GM20000 (cell line): ENCODE data around the gene PGBD5.
"Not testable (repeated sequence)": the region's sequence is repeated elsewhere in the genome, so short reads cannot be mapped to it uniquely, and the experiment has no call there.

Experiments used
- DNase-seq: peaks from one replicate; pipeline ENCODE4 v3.0.0; 2012; ENCODE audit warnings: low spot score
- CTCF ChIP-seq: IDR thresholded peaks from 2 replicates; pipeline ENCODE4 v1.5.1; 2012; ENCODE audit warnings: mild to moderate bottlenecking, control low read depth; ENCODE audit errors: extremely low read depth, missing control alignments

The PGBD5 gene

GRCh38 chr1:230426246-230427093, at the start of gene PGBD5:
Gene PGBD5 (minus strand): TSS chr1:230426332. CDS start chr1:230425928, 404 bp downstream.
- DNase-seq = peak; percentile 87
- no peak for TF ChIP-seq CTCF

- not testable (repeated sequence) for DNase-seq
Observed at GRCh38 chr1:230474924-230475323, 48.8 kb upstream of the PGBD5 start.

- DNase-seq = not testable (repeated sequence)
Observed at GRCh38 chr1:230470750-230471149, 44.6 kb upstream of the PGBD5 start.

- no peak for TF ChIP-seq CTCF
Observed at GRCh38 chr1:230469271-230469670, 43.1 kb upstream of the PGBD5 start.

GRCh38 chr1:230465691-230466090, 39.6 kb upstream of the PGBD5 start:
- no peak for TF ChIP-seq CTCF
- DNase-seq = no peak

More at GRCh38 chr1:230469271-230469670, 43.1 kb upstream of the PGBD5 start:
- no peak for DNase-seq

GRCh38 chr1:230464671-230465070, 38.5 kb upstream of the PGBD5 start:
- DNase-seq = no peak
- no peak for TF ChIP-seq CTCF

- DNase-seq = no peak
- no peak for TF ChIP-seq CTCF
Observed at GRCh38 chr1:230463760-230464159, 37.6 kb upstream of the PGBD5 start.

- no peak for TF ChIP-seq CTCF
Observed at GRCh38 chr1:230463326-230463725, 37.2 kb upstream of the PGBD5 start.

More at GRCh38 chr1:230463326-230463725, 37.2 kb upstream of the PGBD5 start:
- DNase-seq = no peak
